Endodermal cell (in vitro differentiated cells): ENCODE data around the gene RAB25. TPM values are rescaled to one million over a fixed set of nuclear protein-coding genes. Genes with fewer than 3 reads are reported as not detected.

Experiments
- DNase-seq: peaks from one replicate; pipeline ENCODE4 v3.0.0-alpha.2; 2017
- H3K27ac ChIP-seq: 2 replicates; pipeline ENCODE4 v1.5.1; 2013; ENCODE audit warnings: mild to moderate bottlenecking, low read depth, low read length, moderate library complexity
- H3K27me3 ChIP-seq: 2 replicates; pipeline ENCODE4 v1.6.1; 2013; ENCODE audit warnings: mild to moderate bottlenecking, low read length, moderate library complexity; ENCODE audit not compliant: insufficient read depth, control insufficient read depth, poor library complexity, severe bottlenecking
- H3K36me3 ChIP-seq: 2 replicates; pipeline ENCODE4 v1.7.0; 2013; ENCODE audit warnings: mild to moderate bottlenecking, low read length, moderate library complexity; ENCODE audit not compliant: control insufficient read depth, insufficient read depth
- H3K4me1 ChIP-seq: one replicate; pipeline ENCODE4 v1.7.0; 2013; ENCODE audit warnings: low read length; ENCODE audit not compliant: control insufficient read depth, insufficient read depth
- H3K4me3 ChIP-seq: 2 replicates; pipeline ENCODE4 v1.5.1; 2013; ENCODE audit warnings: mild to moderate bottlenecking, low read length, moderate library complexity
- H3K9ac ChIP-seq: 2 replicates; pipeline ENCODE4 v1.6.1; 2013; ENCODE audit warnings: mild to moderate bottlenecking, low read length, moderate library complexity; ENCODE audit not compliant: poor library complexity, severe bottlenecking; ENCODE audit errors: extremely low read depth
- H3K9me3 ChIP-seq: 2 replicates; pipeline ENCODE4 v1.6.1; 2013; ENCODE audit warnings: mild to moderate bottlenecking, low read length, moderate library complexity; ENCODE audit not compliant: control insufficient read depth
- H3K27ac Mint-ChIP-seq: 2 replicates; pipeline ENCODE4 v1.8.0; 2020; ENCODE audit warnings: mixed read lengths
- H3K27me3 Mint-ChIP-seq: 2 replicates; pipeline ENCODE4 v1.8.0; 2021; ENCODE audit warnings: mild to moderate bottlenecking, mixed read lengths; ENCODE audit not compliant: insufficient read depth
- H3K36me3 Mint-ChIP-seq: 2 replicates; pipeline ENCODE4 v1.8.0; 2020; ENCODE audit warnings: low read depth, mixed read lengths
- H3K4me1 Mint-ChIP-seq: 2 replicates; pipeline ENCODE4 v1.8.0; 2020; ENCODE audit warnings: mixed read lengths
- H3K4me3 Mint-ChIP-seq: 2 replicates; pipeline ENCODE4 v1.8.0; 2020; ENCODE audit warnings: mild to moderate bottlenecking, moderate library complexity, mixed read lengths
- H3K9me3 Mint-ChIP-seq: 2 replicates; pipeline ENCODE4 v1.8.0; 2020; ENCODE audit warnings: mild to moderate bottlenecking, mixed read lengths
- WGBS, 2 experiments: methylation state at CpG; one replicate each; pipeline versions ENCODE4 v1.1.5 to v1.1.7; 2013; ENCODE audit warnings: missing lambda C conversion rate in 2 of 2, mixed read lengths in 1 of 2; ENCODE audit not compliant: insufficient coverage in 1 of 2, insufficient read length in 1 of 2; 5-methylcytosine and 5-hydroxymethylcytosine counted together
- total RNA-seq, 2 donors: library from RNA; stranded (reverse); fragmentation: NEBNext Ultra II Directional in 1 of 2; extraction: Animal tissue kit (Norgen Biotek cat#: 25700) in 1 of 2; gene quantifications; 2 replicates in 1 of 2; 3 replicates in 1 of 2; pipeline ENCODE4 v1.2.1, GENCODE V29; 2021
- TF ChIP-seq, protein P1 (sequence below): fragments of 200-600 bp; sonication (generic); conservative IDR thresholded peaks from 2 replicates; pipeline ENCODE4 v1.5.0; 2021; ENCODE audit warnings: antibody characterized with exemption, mild to moderate bottlenecking

The RAB25 gene
- total RNA-seq, 2 donors from 2014 or later: 82.0 to 84.4 TPM

- no peak overlapping the region for H3K4me3 Mint-ChIP-seq
Observed at GRCh38 chr1:156090138-156090839, 29.3 kb downstream of the RAB25 start.

DNA sequence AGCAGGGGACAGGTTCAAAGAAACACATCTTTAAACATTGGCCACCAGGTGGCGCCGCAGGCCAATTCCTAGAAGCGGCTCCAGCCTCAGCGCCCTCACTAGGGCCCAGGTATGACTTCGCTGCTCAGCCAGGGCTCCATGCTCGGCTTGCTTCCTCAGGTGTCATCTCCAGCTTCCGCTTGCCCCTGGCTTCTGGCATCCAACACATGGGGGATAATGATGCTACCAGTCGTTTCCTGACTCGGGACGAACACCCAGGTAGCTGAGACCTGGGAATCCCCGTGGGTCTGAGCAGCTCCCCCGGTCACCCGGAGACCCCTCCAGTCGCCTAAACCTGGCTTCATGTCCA lies 29.9 kb downstream of the RAB25 start:
- no peaks in the 10 kb centered on the region for H3K9me3 ChIP-seq
- no peak overlapping the region for H3K4me3 ChIP-seq
- H3K9ac ChIP-seq: no peak overlapping the region

More at GRCh38 chr1:156090138-156090839, 29.3 kb downstream of the RAB25 start:
- H3K4me3 ChIP-seq: no peak overlapping the region
- no peak overlapping the region for H3K9ac ChIP-seq
- no peaks in the 10 kb centered on the region for H3K27me3 Mint-ChIP-seq
- TF ChIP-seq, protein P1, sequence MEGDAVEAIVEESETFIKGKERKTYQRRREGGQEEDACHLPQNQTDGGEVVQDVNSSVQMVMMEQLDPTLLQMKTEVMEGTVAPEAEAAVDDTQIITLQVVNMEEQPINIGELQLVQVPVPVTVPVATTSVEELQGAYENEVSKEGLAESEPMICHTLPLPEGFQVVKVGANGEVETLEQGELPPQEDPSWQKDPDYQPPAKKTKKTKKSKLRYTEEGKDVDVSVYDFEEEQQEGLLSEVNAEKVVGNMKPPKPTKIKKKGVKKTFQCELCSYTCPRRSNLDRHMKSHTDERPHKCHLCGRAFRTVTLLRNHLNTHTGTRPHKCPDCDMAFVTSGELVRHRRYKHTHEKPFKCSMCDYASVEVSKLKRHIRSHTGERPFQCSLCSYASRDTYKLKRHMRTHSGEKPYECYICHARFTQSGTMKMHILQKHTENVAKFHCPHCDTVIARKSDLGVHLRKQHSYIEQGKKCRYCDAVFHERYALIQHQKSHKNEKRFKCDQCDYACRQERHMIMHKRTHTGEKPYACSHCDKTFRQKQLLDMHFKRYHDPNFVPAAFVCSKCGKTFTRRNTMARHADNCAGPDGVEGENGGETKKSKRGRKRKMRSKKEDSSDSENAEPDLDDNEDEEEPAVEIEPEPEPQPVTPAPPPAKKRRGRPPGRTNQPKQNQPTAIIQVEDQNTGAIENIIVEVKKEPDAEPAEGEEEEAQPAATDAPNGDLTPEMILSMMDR: no peak
- H3K27me3 ChIP-seq: no peaks in the 10 kb centered on the region
- no peak overlapping the region for H3K27ac ChIP-seq
- H3K4me1 ChIP-seq: no peaks in the 10 kb centered on the region
- DNase-seq: no peak
- H3K4me1 Mint-ChIP-seq: peaks cover 17% of the 10 kb centered on the region
- no peaks in the 10 kb centered on the region for H3K9me3 Mint-ChIP-seq
- H3K9me3 ChIP-seq: no peaks in the 10 kb centered on the region
- H3K36me3 ChIP-seq: peaks cover 40% of the 10 kb centered on the region
- WGBS, 2 experiments: 56 to 96% methylated on average over 2 to 5 of the region's 5 CpGs
- H3K27ac Mint-ChIP-seq: peak overlapping the region; percentile 80
- H3K36me3 Mint-ChIP-seq: peaks cover 44% of the 10 kb centered on the region

DNA sequence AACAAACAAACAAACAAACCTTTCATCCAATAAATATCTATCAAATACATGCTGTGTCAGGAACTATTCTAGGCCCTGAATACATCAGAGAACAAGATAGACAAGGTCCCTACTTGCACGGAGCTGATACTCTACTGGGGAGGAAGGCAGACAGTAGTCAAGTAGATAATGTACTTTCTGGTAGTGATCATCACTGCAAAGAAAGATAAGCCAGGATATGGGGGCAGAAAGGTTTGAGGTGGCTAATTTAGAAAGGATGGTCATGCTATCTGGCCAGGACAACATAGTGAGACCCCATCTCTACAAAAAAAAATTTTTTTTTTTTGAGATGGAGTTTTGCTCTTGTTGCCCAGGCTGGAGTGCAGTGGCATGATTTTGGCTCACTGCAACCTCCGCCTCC lies 30.6 kb downstream of the RAB25 start:
- Histone ChIP-seq H3K9ac (no peak overlapping the region), H3K4me1 (no peaks in the 10 kb centered on the region), H3K9me3 (no peaks in the 10 kb centered on the region), H3K36me3 (peaks cover 51% of the 10 kb centered on the region), H3K4me3 (no peak overlapping the region), H3K27me3 (no peaks in the 10 kb centered on the region), H3K27ac (no peak overlapping the region)
- no peaks in the 10 kb centered on the region for H3K27me3 Mint-ChIP-seq
- H3K4me3 Mint-ChIP-seq: no peak overlapping the region
- TF ChIP-seq, protein P1: no peak
- H3K4me1 Mint-ChIP-seq: peaks cover 8% of the 10 kb centered on the region
- peaks cover 46% of the 10 kb centered on the region for H3K36me3 Mint-ChIP-seq
- no peak overlapping the region for H3K27ac Mint-ChIP-seq
- no peak for DNase-seq
- 97 to 100% methylated on average over 2 of the region's 2 CpGs for WGBS, 2 experiments
- H3K9me3 Mint-ChIP-seq: no peaks in the 10 kb centered on the region

More for the DNA sequence above, 29.9 kb downstream of the RAB25 start:
- no peaks in the 10 kb centered on the region for H3K4me1 ChIP-seq
- WGBS, 2 experiments: 51 to 52% methylated on average over 14 of the region's 14 CpGs
- H3K4me3 Mint-ChIP-seq: no peak overlapping the region
- H3K27ac ChIP-seq: no peak overlapping the region
- H3K9me3 Mint-ChIP-seq: no peaks in the 10 kb centered on the region
- peaks cover 47% of the 10 kb centered on the region for H3K36me3 Mint-ChIP-seq
- H3K27ac Mint-ChIP-seq: peak overlapping the region; percentile 89
- no peaks in the 10 kb centered on the region for H3K27me3 ChIP-seq
- H3K4me1 Mint-ChIP-seq: peaks cover 15% of the 10 kb centered on the region
- peaks cover 44% of the 10 kb centered on the region for H3K36me3 ChIP-seq
- TF ChIP-seq, protein P1: peak; percentile 94
- no peaks in the 10 kb centered on the region for H3K27me3 Mint-ChIP-seq
- DNase-seq: peak; percentile 97
